Measurements from ENCODE around the gene NRG2. TPM values are rescaled to one million over a fixed set of nuclear protein-coding genes. Genes with fewer than 3 reads are reported as not detected.

The NRG2 gene
- total RNA-seq, 4 donors from 2014 or later = 1.1 to 2.9 (median 1.8) TPM

DNA sequence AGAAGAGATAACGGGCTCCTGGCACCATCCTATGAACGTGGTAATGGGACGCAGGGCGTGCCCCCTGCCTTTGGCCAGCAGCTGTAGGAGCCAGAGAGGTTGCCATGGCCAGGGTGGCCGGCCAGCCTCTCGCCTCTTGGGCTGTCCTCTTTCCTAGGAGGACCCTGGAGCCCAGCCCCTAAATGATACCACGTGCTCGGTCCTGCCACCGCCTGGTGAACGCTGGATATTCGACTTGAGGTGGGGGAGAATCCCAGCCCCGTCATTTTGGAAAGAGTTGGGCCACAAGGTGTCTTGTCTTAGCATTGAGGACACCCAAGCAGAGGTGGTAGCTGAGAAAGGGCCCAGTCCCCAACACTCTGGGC lies 391 bp upstream of the NRG2 start:
- peaks cover 12 to 28% of the 10 kb centered on the region in 2 donors for H3K4me1 ChIP-seq
- no peaks in the 10 kb centered on the region for H3K36me3 ChIP-seq
- no peaks in the 10 kb centered on the region for H3K9me3 ChIP-seq
- TF ChIP-seq, protein P1, sequence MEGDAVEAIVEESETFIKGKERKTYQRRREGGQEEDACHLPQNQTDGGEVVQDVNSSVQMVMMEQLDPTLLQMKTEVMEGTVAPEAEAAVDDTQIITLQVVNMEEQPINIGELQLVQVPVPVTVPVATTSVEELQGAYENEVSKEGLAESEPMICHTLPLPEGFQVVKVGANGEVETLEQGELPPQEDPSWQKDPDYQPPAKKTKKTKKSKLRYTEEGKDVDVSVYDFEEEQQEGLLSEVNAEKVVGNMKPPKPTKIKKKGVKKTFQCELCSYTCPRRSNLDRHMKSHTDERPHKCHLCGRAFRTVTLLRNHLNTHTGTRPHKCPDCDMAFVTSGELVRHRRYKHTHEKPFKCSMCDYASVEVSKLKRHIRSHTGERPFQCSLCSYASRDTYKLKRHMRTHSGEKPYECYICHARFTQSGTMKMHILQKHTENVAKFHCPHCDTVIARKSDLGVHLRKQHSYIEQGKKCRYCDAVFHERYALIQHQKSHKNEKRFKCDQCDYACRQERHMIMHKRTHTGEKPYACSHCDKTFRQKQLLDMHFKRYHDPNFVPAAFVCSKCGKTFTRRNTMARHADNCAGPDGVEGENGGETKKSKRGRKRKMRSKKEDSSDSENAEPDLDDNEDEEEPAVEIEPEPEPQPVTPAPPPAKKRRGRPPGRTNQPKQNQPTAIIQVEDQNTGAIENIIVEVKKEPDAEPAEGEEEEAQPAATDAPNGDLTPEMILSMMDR (IDR thresholded peaks at IDR 0.05) = peak in 1 of 6 experiments; percentile 0
- no peak for TF ChIP-seq POLR2A (IDR thresholded peaks at IDR 0.05)
- peak overlapping the region in 1 of 3 donors; percentile 59 for H3K4me3 ChIP-seq (replicated peaks in 1 of 3)
- H3K27me3 ChIP-seq = no peaks in the 10 kb centered on the region
- 0 to 3% methylated on average over 7 to 10 of the region's 12 CpGs for WGBS, 2 donors
- no peak for DNase-seq
- H3K27ac ChIP-seq = peak overlapping the region in 1 of 3 donors; percentile 0
- intact Hi-C loops (cut with DNase I) = no loop called here

DNA sequence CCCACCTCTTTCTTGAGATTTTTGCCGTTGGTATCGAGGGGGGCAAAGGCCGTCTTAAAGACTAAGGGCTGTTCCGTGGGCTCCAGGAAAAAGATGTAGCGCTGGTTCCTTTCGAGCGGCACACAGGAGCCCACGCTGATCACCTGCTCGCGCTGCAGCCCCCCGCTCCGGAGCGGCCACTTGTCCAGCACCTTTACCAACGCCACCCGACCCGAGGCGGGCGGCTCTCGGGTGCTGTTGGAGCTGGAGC lies 781 bp downstream of the NRG2 start:
- TF ChIP-seq, protein P1 (IDR thresholded peaks at IDR 0.05) = no peak
- no peak for TF ChIP-seq POLR2A (IDR thresholded peaks at IDR 0.05)
- Histone ChIP-seq H3K9me3 (no peaks in the 10 kb centered on the region), H3K27me3 (no peaks in the 10 kb centered on the region), H3K27ac (peak overlapping the region in 1 of 3 donors; percentile 28), H3K36me3 (no peaks in the 10 kb centered on the region), H3K4me1 (peaks cover 12 to 28% of the 10 kb centered on the region in 2 donors), H3K4me3 (replicated peaks in 1 of 3) (peak overlapping the region; percentile 53 to 79 (median 59))
- no peak for DNase-seq
- intact Hi-C loops (cut with DNase I) = no loop called here
- WGBS, 2 donors = 1 to 2% methylated on average over 9 to 19 of the region's 19 CpGs

DNA sequence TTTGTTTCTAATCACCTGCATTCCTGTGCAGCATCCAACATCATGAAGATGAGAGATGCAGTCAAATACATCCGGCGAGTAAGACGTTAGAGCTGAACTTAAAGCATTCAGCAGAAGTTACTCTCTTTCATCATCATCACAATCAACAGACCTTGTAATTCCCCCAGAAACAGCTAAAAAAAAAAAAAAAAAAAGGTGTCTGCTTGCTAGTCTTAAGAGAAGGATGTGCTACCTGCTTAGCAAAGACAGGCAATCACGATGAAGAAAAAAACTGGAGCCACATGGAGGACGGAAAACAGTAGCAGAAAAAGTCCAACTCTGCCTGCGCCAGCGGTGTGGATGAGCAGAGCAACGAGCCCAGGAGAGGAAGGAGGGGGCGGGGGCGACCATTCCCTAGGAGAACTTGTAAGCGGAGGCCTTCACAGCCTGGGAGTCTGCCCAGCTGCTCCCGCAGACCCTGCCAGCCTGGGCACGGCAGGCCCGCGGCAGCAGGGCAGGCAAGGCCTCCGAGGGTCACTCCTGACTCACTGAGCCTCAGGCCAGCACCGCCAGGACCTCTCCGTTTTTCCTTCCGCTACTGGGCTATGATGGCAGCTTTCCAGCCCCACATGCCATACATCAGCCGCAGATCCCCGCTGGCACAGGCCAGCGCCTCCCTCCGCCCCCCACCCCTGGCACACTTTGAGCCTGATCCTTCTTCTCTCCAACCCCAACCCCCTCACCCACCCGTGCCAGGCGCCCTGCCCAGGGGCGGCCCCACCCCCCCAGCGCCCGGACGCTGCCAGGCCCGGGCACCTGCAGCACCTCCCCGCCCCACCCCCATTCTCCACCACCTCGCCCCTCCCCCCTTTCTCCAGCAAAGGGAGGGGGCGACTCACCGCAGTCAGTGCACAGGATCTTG lies 1.4 kb downstream of the NRG2 start:
- Histone ChIP-seq H3K4me3 (replicated peaks in 1 of 3) (peak overlapping the region in 2 of 3 donors; percentile 53 to 59), H3K4me1 (peaks cover 12 to 28% of the 10 kb centered on the region in 2 donors), H3K27ac (peak overlapping the region in 1 of 3 donors; percentile 27), H3K9me3 (no peaks in the 10 kb centered on the region), H3K27me3 (no peaks in the 10 kb centered on the region), H3K36me3 (no peaks in the 10 kb centered on the region)
- DNase-seq = peak; percentile 27 to 42
- TF ChIP-seq POLR2A (IDR thresholded peaks at IDR 0.05) = no peak
- TF ChIP-seq, protein P1 (IDR thresholded peaks at IDR 0.05) = no peak
- 20 to 22% methylated on average over 16 to 28 of the region's 34 CpGs for WGBS, 2 donors
- intact Hi-C loops (cut with DNase I) = no loop called here

DNA sequence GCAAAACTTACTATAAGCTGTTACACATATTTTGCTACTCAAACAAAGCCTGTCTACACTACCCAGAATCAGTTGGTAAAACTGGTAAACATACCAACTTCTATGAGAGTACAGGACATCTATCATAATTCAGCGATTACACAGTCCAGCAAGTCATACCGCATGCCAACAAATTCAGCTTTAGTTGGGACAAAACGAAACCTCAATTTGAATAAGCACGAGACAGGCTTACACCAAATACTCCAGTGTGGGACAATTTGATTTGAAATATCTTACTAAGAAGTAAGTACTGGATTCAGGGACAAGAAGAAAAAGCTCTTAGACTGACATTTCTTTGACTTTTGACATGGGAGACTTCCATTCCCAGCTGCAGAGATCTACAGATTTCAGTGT lies 2.0 kb downstream of the NRG2 start:
- peaks cover 12 to 28% of the 10 kb centered on the region in 2 donors for H3K4me1 ChIP-seq
- no peak for DNase-seq
- H3K4me3 ChIP-seq (replicated peaks in 1 of 3) = no peak overlapping the region
- no peaks in the 10 kb centered on the region for H3K27me3 ChIP-seq
- 77 to 89% methylated on average over 4 of the region's 4 CpGs for WGBS, 2 donors
- H3K27ac ChIP-seq = no peak overlapping the region
- TF ChIP-seq POLR2A (IDR thresholded peaks at IDR 0.05) = no peak
- TF ChIP-seq, protein P1 (IDR thresholded peaks at IDR 0.05) = no peak
- H3K36me3 ChIP-seq = no peaks in the 10 kb centered on the region
- no peaks in the 10 kb centered on the region for H3K9me3 ChIP-seq
- intact Hi-C loops (cut with DNase I) = no loop called here

DNA sequence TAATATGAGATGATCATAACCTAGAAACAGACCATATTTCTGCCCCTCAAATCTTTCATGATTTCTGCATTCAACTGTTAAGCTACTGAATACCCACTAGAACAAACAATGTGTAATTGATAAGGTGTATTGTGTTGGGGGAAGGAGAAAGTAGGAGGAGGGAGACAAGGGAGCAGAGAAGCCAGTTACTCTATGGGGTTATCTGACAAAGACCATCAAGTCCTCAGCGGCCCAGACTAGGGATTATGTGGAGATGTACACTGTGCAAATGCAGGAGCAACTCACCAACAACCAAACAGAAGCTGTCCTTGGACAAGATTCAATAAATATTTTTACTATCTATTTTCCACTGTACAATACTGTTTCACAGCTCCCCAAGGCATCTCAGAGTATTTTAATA lies 2.7 kb downstream of the NRG2 start:
- Histone ChIP-seq H3K27ac (no peak overlapping the region), H3K27me3 (no peaks in the 10 kb centered on the region), H3K4me1 (peaks cover 12 to 28% of the 10 kb centered on the region in 2 donors), H3K9me3 (no peaks in the 10 kb centered on the region), H3K4me3 (replicated peaks in 1 of 3) (no peak overlapping the region), H3K36me3 (no peaks in the 10 kb centered on the region)
- TF ChIP-seq, protein P1 (IDR thresholded peaks at IDR 0.05) = no peak
- intact Hi-C loops (cut with DNase I) = no loop called here
- DNase-seq = no peak
- 92% methylated on average over 1 of the region's 1 CpG for WGBS, 2 donors

Data from thyroid gland (tissue), 4 donors.